Gastrocnemius medialis (tissue), 4 donors: ENCODE results near the gene ROBO1. TPM values are rescaled to one million over a fixed set of nuclear protein-coding genes. Genes with fewer than 3 reads are reported as not detected.

Experiments used
- ATAC-seq, 2 donors: fragments of 150-250 bp; one replicate each; pipeline ENCODE4 v1.9.1; 2016
- DNase-seq, 2 donors: peaks; one replicate each; pipeline ENCODE4 v3.0.0-alpha.2; 2019
- H3K27ac ChIP-seq, 4 donors: fragments of 200-600 bp; sonication (generic); 1 replicate in 1 of 4; 2 replicates in 3 of 4; pipeline ENCODE4 v1.5.1; 2016 to 2018; ENCODE audit warnings: mild to moderate bottlenecking in 2 of 4, moderate library complexity in 1 of 4
- H3K27me3 ChIP-seq, 3 donors: fragments of 200-600 bp; sonication (generic) in 2 of 3; 1 replicate in 1 of 3; 2 replicates in 2 of 3; pipeline versions ENCODE4 v1.5.1 to v1.6.0; 2016 to 2019; ENCODE audit warnings: mild to moderate bottlenecking in 1 of 3, moderate library complexity in 1 of 3
- H3K36me3 ChIP-seq, 2 donors: fragments of 200-600 bp; sonication (generic) in 1 of 2; one replicate each; pipeline ENCODE4 v1.5.1; 2017 to 2018
- H3K4me1 ChIP-seq, 2 donors: fragments of 200-600 bp; sonication (generic) in 1 of 2; one replicate each; pipeline ENCODE4 v1.5.1; 2016 to 2017; ENCODE audit warnings: mild to moderate bottlenecking in 2 of 2
- H3K4me3 ChIP-seq, 4 donors: fragments of 200-600 bp; sonication (generic) in 3 of 4; 1 replicate in 1 of 4; 2 replicates in 3 of 4; pipeline ENCODE4 v1.5.1; 2016 to 2019; ENCODE audit warnings: mild to moderate bottlenecking in 2 of 4
- H3K9me3 ChIP-seq, 3 donors: fragments of 200-600 bp; sonication (generic) in 2 of 3; 1 replicate in 1 of 3; 2 replicates in 2 of 3; pipeline ENCODE4 v1.5.1; 2016 to 2019
- CTCF ChIP-seq, 5 experiments: fragments of 450-650 bp in 3 of 5; fragments of 200-600 bp in 2 of 5; sonication (generic) in 2 of 5; IDR thresholded peaks in 4 of 5; conservative IDR thresholded peaks in 1 of 5; 1 replicate in 4 of 5; 2 replicates in 1 of 5; pipeline ENCODE4 v1.5.1; 2016 to 2019; ENCODE audit warnings: antibody characterized with exemption in 5 of 5, mild to moderate bottlenecking in 3 of 5, moderate library complexity in 3 of 5
- POLR2A ChIP-seq, 2 donors: fragments of 450-650 bp; IDR thresholded peaks; one replicate each; pipeline ENCODE4 v1.6.1; 2017; ENCODE audit warnings: antibody characterized with exemption in 2 of 2, mild to moderate bottlenecking in 2 of 2, moderate library complexity in 2 of 2
- in situ Hi-C, 4 donors: fragments of 200-750 bp; cut with MboI; loops; one replicate each; pipeline versions ENCODE4 v1.15.0 to v1.8.0; 2017; ENCODE audit warnings: low sequenced_read_pairs in 4 of 4
- intact Hi-C: fragments of 100-400 bp; cut with DNase I; formaldehyde crosslinking; loops from one replicate; pipeline ENCODE4 v1.15.1; 2023; ENCODE audit warnings: low total_unique reads
- total RNA-seq, 4 donors: library from RNA; depleted of rRNA; stranded (reverse); fragments of >200 nt; gene quantifications; one replicate each; pipeline versions ENCODE4 v1.1.0 to v1.2.3, GENCODE V29; 2016

The ROBO1 gene
- total RNA-seq, 4 donors from 2014 or later: 4.2 to 16.0 (median 9.5) TPM

GRCh38 chr3:79344876-79345871 is 422.6 kb downstream of the ROBO1 start:
- no peaks in the 10 kb centered on the region for H3K36me3 ChIP-seq
- no peaks in the 10 kb centered on the region for H3K27me3 ChIP-seq
- no peak for ATAC-seq
- intact Hi-C loops (no loop called here), in situ Hi-C loops (no loop called here)
- no peaks in the 10 kb centered on the region for H3K4me1 ChIP-seq
- no peak overlapping the region for H3K4me3 ChIP-seq
- no peak overlapping the region for H3K27ac ChIP-seq
- H3K9me3 ChIP-seq: no peaks in the 10 kb centered on the region
- DNase-seq: no peak
- TF ChIP-seq POLR2A (IDR thresholded peaks at IDR 0.05): no peak
- no peak for TF ChIP-seq CTCF (IDR thresholded peaks at IDR 0.05 in 4 of 5, conservative IDR thresholded peaks at IDR 0.05 in 1 of 5)

- Histone ChIP-seq H3K4me3 (no peak overlapping the region), H3K4me1 (no peaks in the 10 kb centered on the region), H3K27ac (no peak overlapping the region), H3K27me3 (no peaks in the 10 kb centered on the region), H3K9me3 (no peaks in the 10 kb centered on the region), H3K36me3 (no peaks in the 10 kb centered on the region)
- no peak for ATAC-seq
- intact Hi-C loops: no loop called here
- TF ChIP-seq POLR2A (IDR thresholded peaks at IDR 0.05): no peak
- TF ChIP-seq CTCF (IDR thresholded peaks at IDR 0.05 in 4 of 5, conservative IDR thresholded peaks at IDR 0.05 in 1 of 5): no peak
- DNase-seq: no peak
- in situ Hi-C loops: no loop called here
Measured at GRCh38 chr3:79341961-79342360, 425.8 kb downstream of the ROBO1 start.

- H3K4me1 ChIP-seq: no peaks in the 10 kb centered on the region
- DNase-seq (no peak), ATAC-seq (no peak)
- no peaks in the 10 kb centered on the region for H3K27me3 ChIP-seq
- intact Hi-C loops (no loop called here), in situ Hi-C loops (no loop called here)
- TF ChIP-seq CTCF (IDR thresholded peaks at IDR 0.05 in 4 of 5, conservative IDR thresholded peaks at IDR 0.05 in 1 of 5) (no peak), POLR2A (IDR thresholded peaks at IDR 0.05) (no peak)
- H3K36me3 ChIP-seq: no peaks in the 10 kb centered on the region
- no peaks in the 10 kb centered on the region for H3K9me3 ChIP-seq
- no peak overlapping the region for H3K4me3 ChIP-seq
- no peak overlapping the region for H3K27ac ChIP-seq
Measured at GRCh38 chr3:79339846-79340245, 428.0 kb downstream of the ROBO1 start.

- no peaks in the 10 kb centered on the region for H3K36me3 ChIP-seq
- DNase-seq (no peak), ATAC-seq (no peak)
- H3K4me1 ChIP-seq: no peaks in the 10 kb centered on the region
- TF ChIP-seq CTCF (IDR thresholded peaks at IDR 0.05 in 4 of 5, conservative IDR thresholded peaks at IDR 0.05 in 1 of 5) (no peak), POLR2A (IDR thresholded peaks at IDR 0.05) (no peak)
- H3K4me3 ChIP-seq: no peak overlapping the region
- H3K27me3 ChIP-seq: no peaks in the 10 kb centered on the region
- intact Hi-C loops: no loop called here
- H3K9me3 ChIP-seq: no peaks in the 10 kb centered on the region
- H3K27ac ChIP-seq: no peak overlapping the region
- in situ Hi-C loops: no loop called here
Measured at GRCh38 chr3:79337798-79338197, 430.0 kb downstream of the ROBO1 start.
